ENCODE results near the gene COL24A1. TPM values are rescaled to one million over a fixed set of nuclear protein-coding genes. Genes with fewer than 3 reads are reported as not detected.

Gene COL24A1
- total RNA-seq, 1 experiment from 2014 or later: not detected

DNA sequence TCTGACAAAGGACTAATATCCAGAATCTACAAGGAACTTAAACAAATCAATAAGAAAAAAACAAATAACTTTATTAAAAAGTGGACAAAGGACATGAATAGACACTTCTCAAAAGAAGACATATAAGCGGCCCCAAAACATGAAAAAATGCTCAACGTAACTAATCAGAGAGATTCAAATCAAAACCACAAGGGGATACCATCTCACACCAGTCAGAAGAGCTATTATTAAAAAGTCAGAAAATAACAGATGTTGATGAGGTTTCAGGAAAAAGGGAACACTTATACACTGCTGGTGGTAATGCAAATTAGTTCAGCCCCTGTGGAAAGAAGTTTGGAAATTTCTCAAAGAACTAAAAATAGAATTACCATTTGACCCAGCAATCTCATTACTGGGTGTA is 102.2 kb downstream of the COL24A1 start:
- Mint-ChIP-seq H3K4me1 (ENCODE audit: insufficient read depth, unreplicated experiment) (no peaks in the 10 kb centered on the region), H3K27me3 (ENCODE audit: insufficient read depth, unreplicated experiment) (peaks cover 49% of the 10 kb centered on the region), H3K27ac (ENCODE audit: low read depth, unreplicated experiment) (no peak overlapping the region), H3K36me3 (ENCODE audit: insufficient read depth, unreplicated experiment) (no peaks in the 10 kb centered on the region), H3K4me3 (ENCODE audit: unreplicated experiment) (no peak overlapping the region), H3K9me3 (ENCODE audit: unreplicated experiment) (no peaks in the 10 kb centered on the region)
- ChIA-PET CTCF (no interaction called here), POLR2A (no interaction called here)
- BruUV-seq (replicated peaks): no TSS peak
- intact Hi-C loops (cut with micrococcal nuclease): no loop called here
- TF ChIP-seq, protein P1, sequence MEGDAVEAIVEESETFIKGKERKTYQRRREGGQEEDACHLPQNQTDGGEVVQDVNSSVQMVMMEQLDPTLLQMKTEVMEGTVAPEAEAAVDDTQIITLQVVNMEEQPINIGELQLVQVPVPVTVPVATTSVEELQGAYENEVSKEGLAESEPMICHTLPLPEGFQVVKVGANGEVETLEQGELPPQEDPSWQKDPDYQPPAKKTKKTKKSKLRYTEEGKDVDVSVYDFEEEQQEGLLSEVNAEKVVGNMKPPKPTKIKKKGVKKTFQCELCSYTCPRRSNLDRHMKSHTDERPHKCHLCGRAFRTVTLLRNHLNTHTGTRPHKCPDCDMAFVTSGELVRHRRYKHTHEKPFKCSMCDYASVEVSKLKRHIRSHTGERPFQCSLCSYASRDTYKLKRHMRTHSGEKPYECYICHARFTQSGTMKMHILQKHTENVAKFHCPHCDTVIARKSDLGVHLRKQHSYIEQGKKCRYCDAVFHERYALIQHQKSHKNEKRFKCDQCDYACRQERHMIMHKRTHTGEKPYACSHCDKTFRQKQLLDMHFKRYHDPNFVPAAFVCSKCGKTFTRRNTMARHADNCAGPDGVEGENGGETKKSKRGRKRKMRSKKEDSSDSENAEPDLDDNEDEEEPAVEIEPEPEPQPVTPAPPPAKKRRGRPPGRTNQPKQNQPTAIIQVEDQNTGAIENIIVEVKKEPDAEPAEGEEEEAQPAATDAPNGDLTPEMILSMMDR (IDR thresholded peaks at IDR 0.05; ENCODE audit: unreplicated experiment): no peak
- no peak for DNase-seq (ENCODE audit: unreplicated experiment)

DNA sequence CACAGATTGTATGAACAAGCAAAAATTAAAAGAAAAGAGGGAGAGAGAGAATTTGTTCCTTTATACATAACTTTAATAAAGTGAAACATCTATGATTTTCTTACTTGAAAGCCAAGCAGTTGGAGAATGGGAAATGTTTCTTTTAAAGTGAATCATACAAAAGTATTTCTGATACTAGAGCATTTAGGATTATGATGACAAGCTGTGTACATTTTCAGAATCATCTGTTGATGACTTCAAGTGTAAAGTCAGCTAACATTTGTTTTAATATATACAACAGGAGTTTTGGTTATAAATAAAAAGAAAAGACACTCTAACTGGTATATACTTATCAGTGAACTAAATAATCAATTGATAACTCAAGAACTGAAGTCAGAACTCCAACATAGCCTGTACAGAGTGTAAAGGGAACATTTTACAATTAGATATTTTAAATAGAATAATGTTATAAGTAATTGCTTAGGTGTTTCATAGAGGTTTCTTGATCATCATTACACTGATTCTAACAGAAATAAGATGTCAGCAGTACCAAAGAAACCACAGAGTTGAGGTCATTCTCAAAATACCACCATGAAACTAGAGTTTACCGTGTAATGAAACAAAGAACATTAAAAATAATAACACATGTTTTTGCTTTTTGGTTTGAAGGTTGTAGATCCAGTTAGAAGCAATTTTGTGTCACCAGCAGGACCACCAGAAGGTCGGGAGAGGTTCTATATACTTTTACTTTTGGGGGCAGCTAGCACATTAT is 103.4 kb downstream of the COL24A1 start:
- Mint-ChIP-seq H3K9me3 (ENCODE audit: unreplicated experiment) (no peaks in the 10 kb centered on the region), H3K27me3 (ENCODE audit: insufficient read depth, unreplicated experiment) (peaks cover 46% of the 10 kb centered on the region), H3K4me3 (ENCODE audit: unreplicated experiment) (no peak overlapping the region), H3K27ac (ENCODE audit: low read depth, unreplicated experiment) (no peak overlapping the region), H3K4me1 (ENCODE audit: insufficient read depth, unreplicated experiment) (no peaks in the 10 kb centered on the region), H3K36me3 (ENCODE audit: insufficient read depth, unreplicated experiment) (no peaks in the 10 kb centered on the region)
- TF ChIP-seq, protein P1 (IDR thresholded peaks at IDR 0.05; ENCODE audit: unreplicated experiment): no peak
- BruUV-seq (replicated peaks): no TSS peak
- CTCF ChIA-PET: interaction anchor here (0.7 kb wide), 1 partner anchor 295 kb away, joined by 3 read pairs; no protein-coding TSS in a partner anchor
- intact Hi-C loops (cut with micrococcal nuclease): no loop called here
- POLR2A ChIA-PET: no interaction called here
- DNase-seq (ENCODE audit: unreplicated experiment): no peak

DNA sequence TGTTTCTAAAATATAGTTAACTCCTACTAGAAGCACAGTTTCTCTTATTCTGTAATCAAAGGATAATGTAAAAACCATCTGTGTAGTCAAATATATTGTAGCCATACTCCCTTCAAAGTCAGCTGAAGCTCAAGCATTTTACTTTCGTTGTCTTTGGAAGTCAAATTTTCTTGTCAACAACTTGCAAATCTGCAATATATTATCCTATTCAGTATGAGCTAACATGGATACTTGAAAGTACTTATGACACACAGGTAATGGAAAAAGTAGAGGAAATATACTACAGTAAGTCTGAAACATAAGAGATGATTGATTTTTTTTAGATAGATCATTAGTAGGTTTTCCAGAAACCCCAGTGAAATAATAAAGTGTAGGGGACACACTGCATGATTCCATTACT is 121.5 kb downstream of the COL24A1 start:
- peaks cover 18% of the 10 kb centered on the region for H3K27me3 Mint-ChIP-seq (ENCODE audit: insufficient read depth, unreplicated experiment)
- no peaks in the 10 kb centered on the region for H3K4me1 Mint-ChIP-seq (ENCODE audit: insufficient read depth, unreplicated experiment)
- DNase-seq (ENCODE audit: unreplicated experiment): no peak
- ChIA-PET CTCF (interaction anchor here (2.0 kb wide), 1 partner anchor 17 kb away, joined by 6 read pairs; no protein-coding TSS in a partner anchor), POLR2A (no interaction called here)
- BruUV-seq (replicated peaks): no TSS peak
- intact Hi-C loops (cut with micrococcal nuclease): no loop called here
- no peak overlapping the region for H3K4me3 Mint-ChIP-seq (ENCODE audit: unreplicated experiment)
- H3K9me3 Mint-ChIP-seq (ENCODE audit: unreplicated experiment): no peaks in the 10 kb centered on the region
- TF ChIP-seq, protein P1 (IDR thresholded peaks at IDR 0.05; ENCODE audit: unreplicated experiment): no peak
- H3K27ac Mint-ChIP-seq (ENCODE audit: low read depth, unreplicated experiment): no peak overlapping the region
- H3K36me3 Mint-ChIP-seq (ENCODE audit: insufficient read depth, unreplicated experiment): no peaks in the 10 kb centered on the region

DNA sequence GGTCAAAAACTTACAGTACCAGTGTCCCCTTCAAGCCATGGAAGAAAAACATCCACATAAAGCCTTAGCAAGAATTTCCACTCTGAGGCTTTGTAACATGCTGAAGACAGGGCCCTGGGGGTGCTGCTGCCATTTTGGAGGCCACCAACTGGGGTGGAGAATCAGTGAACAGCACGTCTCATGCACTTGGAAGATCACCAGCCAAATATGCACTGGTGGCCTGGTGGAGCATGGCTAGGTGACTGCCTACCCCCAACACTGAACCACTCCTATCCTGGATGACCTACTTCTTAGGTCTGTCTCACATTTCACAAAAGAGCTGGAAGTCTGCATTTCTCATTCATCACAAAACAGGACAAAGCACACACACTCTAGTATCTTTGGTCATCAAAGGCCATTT is 126.4 kb downstream of the COL24A1 start:
- no peak overlapping the region for H3K4me3 Mint-ChIP-seq (ENCODE audit: unreplicated experiment)
- peaks cover 6% of the 10 kb centered on the region for H3K9me3 Mint-ChIP-seq (ENCODE audit: unreplicated experiment)
- ChIA-PET CTCF (interaction anchor here (3.6 kb wide), 1 partner anchor 12 kb away, joined by 23 read pairs; no protein-coding TSS in a partner anchor), POLR2A (no interaction called here)
- H3K27me3 Mint-ChIP-seq (ENCODE audit: insufficient read depth, unreplicated experiment): peaks cover 19% of the 10 kb centered on the region
- intact Hi-C loops (cut with micrococcal nuclease): no loop called here
- no peak for DNase-seq (ENCODE audit: unreplicated experiment)
- H3K27ac Mint-ChIP-seq (ENCODE audit: low read depth, unreplicated experiment): no peak overlapping the region
- TF ChIP-seq, protein P1 (IDR thresholded peaks at IDR 0.05; ENCODE audit: unreplicated experiment): no peak
- BruUV-seq (replicated peaks): no TSS peak
- no peaks in the 10 kb centered on the region for H3K4me1 Mint-ChIP-seq (ENCODE audit: insufficient read depth, unreplicated experiment)
- no peaks in the 10 kb centered on the region for H3K36me3 Mint-ChIP-seq (ENCODE audit: insufficient read depth, unreplicated experiment)

Measured in MCF 10A (cell line).